H9 (cell line): ENCODE measurements around the gene RAB25. TPM values are rescaled to one million over a fixed set of nuclear protein-coding genes. Genes with fewer than 3 reads are reported as not detected.

ENCODE experiments used
- DNase-seq: peaks from one replicate; pipeline ENCODE4 v3.0.0-alpha.2; 2017
- H2AFZ ChIP-seq: one replicate; pipeline ENCODE4 v1.6.1; 2013; ENCODE audit warnings: mild to moderate bottlenecking, low read length, control low read depth, moderate library complexity
- H2AK5ac ChIP-seq: 2 replicates; pipeline ENCODE4 v1.6.1; 2013; ENCODE audit warnings: low read length, control low read depth, mixed read lengths; ENCODE audit not compliant: insufficient read length
- H2BK120ac ChIP-seq: one replicate; pipeline ENCODE4 v1.6.1; 2013; ENCODE audit warnings: low read depth, mild to moderate bottlenecking, low read length, control low read depth, inconsistent platforms; ENCODE audit not compliant: poor library complexity, severe bottlenecking
- H2BK12ac ChIP-seq: 2 replicates; pipeline ENCODE4 v1.6.1; 2013; ENCODE audit warnings: low read length, control low read depth, mixed read lengths, low read depth; ENCODE audit not compliant: insufficient read length
- H2BK15ac ChIP-seq: 2 replicates; pipeline ENCODE4 v1.6.1; 2013; ENCODE audit warnings: low read depth, low read length, control low read depth
- H2BK20ac ChIP-seq: one replicate; pipeline ENCODE4 v1.6.1; 2013; ENCODE audit warnings: low read depth, mild to moderate bottlenecking, low read length, control low read depth, inconsistent platforms; ENCODE audit not compliant: poor library complexity, severe bottlenecking
- H2BK5ac ChIP-seq: 2 replicates; pipeline ENCODE4 v1.6.1; 2013; ENCODE audit warnings: low read length, control low read depth, mixed read lengths; ENCODE audit not compliant: insufficient read length
- H3K14ac ChIP-seq: 2 replicates; pipeline ENCODE4 v1.6.1; 2013; ENCODE audit warnings: low read length, control low read depth; ENCODE audit not compliant: insufficient read depth
- H3K18ac ChIP-seq: 2 replicates; pipeline ENCODE4 v1.6.1; 2013; ENCODE audit warnings: low read depth, mild to moderate bottlenecking, mixed read lengths, low read length, control low read depth; ENCODE audit not compliant: insufficient read length
- H3K23ac ChIP-seq: 2 replicates; pipeline ENCODE4 v1.6.1; 2013; ENCODE audit warnings: low read length, control low read depth, mixed read lengths, low read depth; ENCODE audit not compliant: insufficient read length
- H3K23me2 ChIP-seq: 2 replicates; pipeline ENCODE4 v1.6.1; 2013; ENCODE audit warnings: low read depth, mild to moderate bottlenecking, mixed read lengths, low read length, control low read depth; ENCODE audit not compliant: insufficient read length, poor library complexity, severe bottlenecking
- H3K27ac ChIP-seq: 2 replicates; pipeline ENCODE4 v1.5.1; 2013; ENCODE audit warnings: low read length, control low read depth, mixed read lengths, low read depth; ENCODE audit not compliant: insufficient read length
- H3K27me3 ChIP-seq: 2 replicates; pipeline ENCODE4 v1.6.1; 2013; ENCODE audit warnings: low read length, control low read depth, inconsistent platforms; ENCODE audit not compliant: insufficient read depth
- H3K4ac ChIP-seq: 2 replicates; pipeline ENCODE4 v1.6.1; 2013; ENCODE audit warnings: low read depth, mild to moderate bottlenecking, control low read depth, inconsistent platforms, low read length, moderate library complexity
- H3K4me1 ChIP-seq: 2 replicates; pipeline ENCODE4 v1.6.1; 2013; ENCODE audit warnings: low read length, control low read depth, inconsistent platforms; ENCODE audit not compliant: insufficient read depth
- H3K4me2 ChIP-seq: 2 replicates; pipeline ENCODE4 v1.6.1; 2013; ENCODE audit warnings: low read length, control low read depth, mixed read lengths; ENCODE audit not compliant: insufficient read length, insufficient read depth
- H3K56ac ChIP-seq: 2 replicates; pipeline ENCODE4 v1.6.1; 2013; ENCODE audit warnings: low read depth, mild to moderate bottlenecking, mixed read lengths, low read length, control low read depth; ENCODE audit not compliant: insufficient read length
- H3K79me1 ChIP-seq: 2 replicates; pipeline ENCODE4 v1.6.1; 2013; ENCODE audit warnings: low read depth, mild to moderate bottlenecking, moderate library complexity, low read length, control low read depth, inconsistent platforms; ENCODE audit not compliant: insufficient read depth, poor library complexity, severe bottlenecking
- H3K79me2 ChIP-seq: 2 replicates; pipeline ENCODE4 v1.6.1; 2013; ENCODE audit warnings: low read length, control low read depth, inconsistent platforms; ENCODE audit not compliant: insufficient read depth
- H3K9ac ChIP-seq: 2 replicates; pipeline ENCODE4 v1.6.1; 2013; ENCODE audit warnings: low read length, control low read depth, mixed read lengths; ENCODE audit not compliant: insufficient read length; ENCODE audit errors: extremely low read depth
- H3K9me3 ChIP-seq: one replicate; pipeline ENCODE4 v1.6.1; 2013; ENCODE audit warnings: low read depth, low read length, inconsistent platforms; ENCODE audit not compliant: control insufficient read depth
- H3T11ph ChIP-seq: one replicate; pipeline ENCODE4 v1.6.1; 2013; ENCODE audit warnings: mild to moderate bottlenecking, low read length, control low read depth, inconsistent platforms
- H4K20me1 ChIP-seq: one replicate; pipeline ENCODE4 v1.6.1; 2013; ENCODE audit not compliant: control insufficient read depth, insufficient read length, insufficient read depth
- H4K5ac ChIP-seq: 2 replicates; pipeline ENCODE4 v1.6.1; 2013; ENCODE audit warnings: low read depth, mild to moderate bottlenecking, mixed read lengths, low read length, control low read depth; ENCODE audit not compliant: insufficient read length
- H4K8ac ChIP-seq: replicated peaks from 2 replicates; pipeline ENCODE4 v1.6.1; 2013; ENCODE audit warnings: low read length, control low read depth, mixed read lengths, low read depth; ENCODE audit not compliant: insufficient read length
- H4K91ac ChIP-seq: 2 replicates; pipeline ENCODE4 v1.6.1; 2013; ENCODE audit warnings: low read depth, mild to moderate bottlenecking, moderate library complexity, mixed read lengths, low read length, control low read depth; ENCODE audit not compliant: insufficient read length
- H3K27ac Mint-ChIP-seq, 3 experiments: 2 replicates in 2 of 3; 3 replicates in 1 of 3; pipeline ENCODE4 v1.8.0; 2020 to 2021; ENCODE audit warnings: mixed read lengths in 3 of 3, mild to moderate bottlenecking in 1 of 3, moderate library complexity in 1 of 3
- H3K27me3 Mint-ChIP-seq: 2 replicates; pipeline ENCODE4 v1.8.0; 2021; ENCODE audit warnings: low read depth, mild to moderate bottlenecking, moderate library complexity, mixed read lengths
- H3K36me3 Mint-ChIP-seq, 3 experiments: 2 replicates in 2 of 3; 3 replicates in 1 of 3; pipeline ENCODE4 v1.8.0; 2020 to 2021; ENCODE audit warnings: low read depth in 3 of 3, mixed read lengths in 3 of 3; ENCODE audit not compliant: insufficient read depth in 1 of 3
- H3K4me1 Mint-ChIP-seq, 2 experiments: 2 replicates each; pipeline ENCODE4 v1.8.0; 2020; ENCODE audit warnings: mixed read lengths in 2 of 2
- H3K4me3 Mint-ChIP-seq, 2 experiments: 2 replicates in 1 of 2; 3 replicates in 1 of 2; pipeline ENCODE4 v1.8.0; 2020 to 2021; ENCODE audit warnings: mild to moderate bottlenecking in 2 of 2, mixed read lengths in 2 of 2, moderate library complexity in 1 of 2
- H3K9me3 Mint-ChIP-seq, 2 experiments: 2 replicates in 1 of 2; 3 replicates in 1 of 2; pipeline ENCODE4 v1.8.0; 2020; ENCODE audit warnings: mild to moderate bottlenecking in 2 of 2, mixed read lengths in 2 of 2, moderate library complexity in 1 of 2
- WGBS: extraction: QIAGEN DNeasy Blood & Tissue Kit; methylation state at CpG from one replicate; pipeline ENCODE4 v1.1.7; 2013; ENCODE audit warnings: missing lambda C conversion rate, low lambda C conversion rate, mixed read lengths; ENCODE audit not compliant: insufficient read length; ENCODE audit errors: extremely low coverage; 5-methylcytosine and 5-hydroxymethylcytosine counted together
- total RNA-seq: library from RNA; stranded (reverse); gene quantifications from 2 replicates; pipeline ENCODE4 v1.2.1, GENCODE V29; 2021
- TF ChIP-seq, protein P1 (sequence below): fragments of 200-600 bp; sonication (generic); conservative IDR thresholded peaks from 3 replicates; pipeline ENCODE4 v1.8.0; 2021; ENCODE audit warnings: antibody characterized with exemption, mild to moderate bottlenecking

Gene RAB25
- total RNA-seq, 1 experiment from 2014 or later, result 43.1 TPM

DNA sequence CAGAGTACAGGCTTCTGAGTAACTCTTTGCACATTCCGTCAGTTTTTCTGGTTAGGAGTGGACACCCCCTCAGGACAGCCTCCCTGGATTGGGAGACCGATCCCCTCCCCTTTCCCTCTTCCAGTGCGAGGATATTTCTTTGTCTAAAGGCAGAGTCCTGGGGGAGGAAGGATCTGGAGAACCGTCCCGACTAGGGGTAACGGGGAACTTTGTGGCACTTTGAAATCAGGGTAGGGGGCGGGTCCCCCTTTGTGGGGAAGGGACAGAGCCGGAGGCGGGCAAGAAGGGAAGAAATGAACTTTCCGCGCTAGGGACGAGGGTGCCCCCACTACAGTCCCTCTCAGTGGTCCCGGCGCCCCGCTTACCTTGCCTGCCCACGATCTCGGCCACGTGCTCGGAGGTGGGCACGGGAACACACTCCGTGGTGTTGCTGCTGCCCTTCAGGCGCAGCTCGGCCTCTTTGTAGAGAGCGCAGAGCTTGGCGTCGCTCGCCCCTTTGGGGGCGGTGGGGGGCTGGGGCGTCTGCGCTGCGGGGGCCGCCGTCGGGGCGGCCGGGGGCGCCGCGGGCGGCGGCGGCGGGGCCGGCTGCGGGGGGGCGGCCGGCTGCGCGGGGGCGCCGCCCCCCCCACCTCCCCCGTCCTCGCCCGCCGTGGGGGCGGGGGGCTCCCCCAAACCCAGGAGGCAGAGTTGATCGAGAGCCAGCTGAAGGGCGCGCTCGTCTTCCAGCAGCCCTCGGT is 20.4 kb downstream of the RAB25 start:
- Histone ChIP-seq H3K79me2 (peaks cover 23% of the 10 kb centered on the region; the same call in 1 of the 2 replicates), H2BK120ac (no peak overlapping the region), H4K5ac (no peak overlapping the region), H2BK20ac (no peak overlapping the region), H3K18ac (peak overlapping the region; percentile 85), H3K79me1 (no peaks in the 10 kb centered on the region), H2BK5ac (no peak overlapping the region), H3K14ac (peak overlapping the region; percentile 90), H3K9me3 (no peaks in the 10 kb centered on the region), H2BK15ac (no peak overlapping the region), H4K8ac (no peak overlapping the region), H3K4ac (no peak overlapping the region; the same call in 1 of the 2 replicates), H3K9ac (peak overlapping the region; percentile 79), H2BK12ac (no peak overlapping the region), H4K20me1 (no peaks in the 10 kb centered on the region), H3K23ac (no peak overlapping the region), H2AFZ (no peak overlapping the region), H3K56ac (no peak overlapping the region), H3K4me1 (peaks cover 16% of the 10 kb centered on the region), H3K23me2 (peaks cover 18% of the 10 kb centered on the region), H3K27me3 (no peaks in the 10 kb centered on the region), H3K27ac (no peak overlapping the region), H3T11ph (no peak overlapping the region), H4K91ac (no peak overlapping the region), H3K4me2 (peak overlapping the region; percentile 61), H2AK5ac (no peak overlapping the region)
- Mint-ChIP-seq H3K4me1 (peaks cover 60 to 68% of the 10 kb centered on the region in 2 experiments), H3K27me3 (no peaks in the 10 kb centered on the region), H3K36me3 (peaks cover 18 to 41% (median 33%) of the 10 kb centered on the region in 3 experiments; a peak in 6 of 7 replicates), H3K27ac (peak overlapping the region; percentile 81 to 97 (median 96)), H3K4me3 (peak overlapping the region; percentile 88 to 97), H3K9me3 (no peaks in the 10 kb centered on the region; a peak in 1 of 5 replicates)
- WGBS, result no CpG with 5 or more reads among the region's 61 CpGs
- no peak for DNase-seq
- TF ChIP-seq, protein P1, sequence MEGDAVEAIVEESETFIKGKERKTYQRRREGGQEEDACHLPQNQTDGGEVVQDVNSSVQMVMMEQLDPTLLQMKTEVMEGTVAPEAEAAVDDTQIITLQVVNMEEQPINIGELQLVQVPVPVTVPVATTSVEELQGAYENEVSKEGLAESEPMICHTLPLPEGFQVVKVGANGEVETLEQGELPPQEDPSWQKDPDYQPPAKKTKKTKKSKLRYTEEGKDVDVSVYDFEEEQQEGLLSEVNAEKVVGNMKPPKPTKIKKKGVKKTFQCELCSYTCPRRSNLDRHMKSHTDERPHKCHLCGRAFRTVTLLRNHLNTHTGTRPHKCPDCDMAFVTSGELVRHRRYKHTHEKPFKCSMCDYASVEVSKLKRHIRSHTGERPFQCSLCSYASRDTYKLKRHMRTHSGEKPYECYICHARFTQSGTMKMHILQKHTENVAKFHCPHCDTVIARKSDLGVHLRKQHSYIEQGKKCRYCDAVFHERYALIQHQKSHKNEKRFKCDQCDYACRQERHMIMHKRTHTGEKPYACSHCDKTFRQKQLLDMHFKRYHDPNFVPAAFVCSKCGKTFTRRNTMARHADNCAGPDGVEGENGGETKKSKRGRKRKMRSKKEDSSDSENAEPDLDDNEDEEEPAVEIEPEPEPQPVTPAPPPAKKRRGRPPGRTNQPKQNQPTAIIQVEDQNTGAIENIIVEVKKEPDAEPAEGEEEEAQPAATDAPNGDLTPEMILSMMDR, result no peak
